UCSD-AML1 (cell line): ENCODE data around the gene RPS6KA3.
"Not testable (repeated sequence)": the region's sequence is repeated elsewhere in the genome, so short reads cannot be mapped to it uniquely, and the experiment has no call there.

Experiments used
- DNase-seq: peaks from one replicate; lab custom pipeline; 2025; ENCODE audit not compliant: unreplicated experiment; lab: John Stamatoyannopoulos, UW

RPS6KA3 gene

DNA sequence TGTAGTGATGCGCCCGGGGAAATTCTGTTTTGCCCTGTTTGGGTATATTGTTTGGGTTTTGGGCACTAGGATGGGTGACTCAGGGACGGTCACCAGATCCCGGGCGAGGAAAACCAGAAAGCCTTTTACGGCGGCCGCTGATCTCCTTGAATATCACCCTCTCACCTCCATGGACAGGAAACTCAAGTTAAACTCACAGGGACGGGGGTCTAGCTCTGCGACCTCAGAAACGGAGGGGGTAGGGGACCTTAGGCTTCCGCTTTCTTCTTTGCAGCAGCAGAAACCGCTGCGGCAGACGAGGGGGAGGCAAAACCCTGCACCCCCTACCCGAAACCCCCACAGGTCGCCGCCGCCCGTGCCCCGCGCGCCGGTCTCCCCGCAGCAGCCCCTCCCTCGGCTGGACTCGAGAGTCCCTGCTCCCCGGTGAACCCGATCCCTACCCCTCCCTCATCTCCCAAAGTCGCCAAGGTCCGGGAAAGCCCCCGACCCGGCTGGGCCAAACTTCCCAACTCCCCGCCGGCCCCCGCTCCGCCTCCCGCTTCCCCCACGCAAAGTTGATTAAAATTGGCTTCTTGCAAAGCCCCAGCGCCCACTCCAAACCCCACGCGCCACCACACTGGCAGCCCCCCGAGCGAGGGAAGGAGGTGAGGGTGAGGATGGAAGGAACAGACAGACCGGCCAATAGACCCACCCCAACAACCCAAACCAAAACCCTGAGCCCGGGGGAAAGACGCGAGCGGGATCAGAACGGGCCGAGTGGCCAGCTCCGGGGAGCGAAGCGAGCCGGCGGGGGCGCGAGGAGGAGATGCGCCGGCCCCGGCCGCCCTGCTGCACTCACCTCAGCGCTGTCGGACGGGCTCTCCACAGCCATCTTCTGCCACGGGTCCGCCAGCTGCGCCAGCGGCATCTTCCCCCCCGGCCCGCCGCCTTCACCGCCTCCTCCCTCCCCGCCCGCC is 705 bp downstream of the RPS6KA3 start:
- peak; percentile 24 for DNase-seq

DNA sequence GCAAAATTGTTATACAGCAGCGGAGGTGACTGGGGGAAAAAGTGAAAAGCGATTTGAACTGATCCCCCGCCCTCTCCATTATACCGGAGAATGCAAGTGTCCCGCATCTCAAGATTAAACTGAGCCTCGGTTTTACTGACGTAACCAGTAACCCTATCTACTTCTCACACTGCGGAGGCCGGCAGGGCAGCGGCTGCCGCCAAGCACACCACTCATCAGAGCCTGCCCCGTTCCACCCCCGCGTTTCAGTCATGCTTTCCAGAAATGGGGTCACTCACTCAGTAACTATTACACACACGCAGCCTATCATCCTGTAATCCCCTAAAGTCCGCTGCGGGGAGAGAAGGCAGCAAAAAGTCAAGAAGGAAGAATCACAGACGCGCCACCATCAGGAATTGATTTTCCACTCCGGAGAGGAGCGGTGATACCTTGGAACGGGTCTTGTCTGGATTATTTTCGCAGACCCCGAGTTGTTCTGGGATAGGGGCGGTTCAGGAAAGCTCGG is 1.4 kb downstream of the RPS6KA3 start:
- peak; percentile 37 for DNase-seq

DNA sequence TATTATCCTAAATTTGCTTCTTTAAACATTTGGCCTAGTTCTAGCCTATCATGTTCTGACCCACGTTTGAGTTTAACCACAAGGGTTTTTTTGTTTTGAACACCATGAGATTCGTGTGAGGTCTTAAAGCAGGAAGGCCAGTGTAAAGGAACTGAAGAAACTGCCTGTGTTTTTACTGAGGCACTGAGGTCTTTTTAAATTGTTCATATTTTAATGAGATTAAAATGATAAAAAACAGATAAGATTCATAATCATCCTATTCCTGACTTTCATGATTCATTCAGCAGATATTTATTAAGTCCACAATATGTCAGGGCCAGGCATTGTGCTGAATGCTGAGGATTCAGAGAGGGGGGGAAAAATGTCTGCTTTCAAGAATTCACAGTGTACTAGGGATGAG is 3.2 kb downstream of the RPS6KA3 start:
- no peak for DNase-seq

DNA sequence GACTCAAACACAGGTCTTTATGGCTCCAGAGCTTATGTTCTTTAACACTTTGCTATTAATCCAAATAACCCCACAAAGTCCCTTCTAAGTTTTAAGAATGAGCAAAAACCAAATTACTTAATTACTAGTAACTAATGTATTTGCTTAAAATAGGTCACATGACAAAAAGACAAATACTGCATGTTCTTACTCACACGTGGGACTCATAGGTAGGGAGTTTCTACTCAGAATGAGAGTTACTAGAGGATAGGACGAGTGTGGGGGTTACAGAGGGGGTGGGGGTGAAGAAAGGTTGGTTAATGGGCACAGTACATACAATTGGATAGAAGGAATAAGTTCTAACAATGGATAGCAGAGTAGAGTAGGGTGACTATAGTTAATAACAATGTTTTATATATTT is 5.8 kb downstream of the RPS6KA3 start:
- DNase-seq = no peak

DNA sequence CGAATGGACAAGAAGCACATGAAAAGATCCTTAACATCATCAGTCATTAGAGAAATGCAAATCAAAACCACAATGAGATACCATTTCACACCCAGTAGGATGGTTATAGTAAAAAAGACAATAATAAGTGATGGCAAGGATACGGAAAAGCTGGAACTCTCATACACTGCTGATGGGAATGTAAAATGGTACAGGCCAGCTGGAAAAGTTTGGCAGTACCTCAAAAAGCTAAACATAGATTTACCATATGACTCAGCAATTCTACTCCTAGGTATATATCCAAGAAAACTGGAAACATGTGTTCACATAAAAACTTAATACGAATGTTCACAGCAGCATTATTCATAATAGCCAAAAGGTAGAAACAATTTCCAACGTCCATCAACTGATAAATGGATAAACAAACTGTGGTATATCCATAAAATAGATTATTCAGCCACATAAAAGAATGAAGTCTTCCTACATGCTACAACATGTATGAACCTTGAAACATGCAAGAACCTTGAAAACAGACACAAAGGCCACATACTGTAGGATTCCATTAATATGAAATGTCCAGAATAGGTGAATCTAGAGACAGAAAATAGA is 11.9 kb downstream of the RPS6KA3 start:
- no peak for DNase-seq

DNA sequence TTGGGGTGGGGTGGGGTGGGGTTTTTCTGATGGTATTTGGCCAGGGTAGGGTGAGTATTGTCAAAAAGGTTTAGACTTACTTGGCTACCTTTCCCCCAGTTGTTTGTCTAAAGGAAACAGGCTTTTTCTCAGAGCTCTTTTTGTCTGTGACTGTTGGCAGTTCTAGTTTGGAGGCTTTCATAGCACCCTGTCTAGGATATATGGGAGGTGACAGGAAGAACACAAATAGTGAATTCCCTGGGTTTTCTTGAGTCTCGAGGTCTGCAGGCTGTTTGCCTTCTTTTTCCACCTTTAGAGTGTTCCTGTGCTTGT is 13.5 kb downstream of the RPS6KA3 start:
- no peak for DNase-seq

DNA sequence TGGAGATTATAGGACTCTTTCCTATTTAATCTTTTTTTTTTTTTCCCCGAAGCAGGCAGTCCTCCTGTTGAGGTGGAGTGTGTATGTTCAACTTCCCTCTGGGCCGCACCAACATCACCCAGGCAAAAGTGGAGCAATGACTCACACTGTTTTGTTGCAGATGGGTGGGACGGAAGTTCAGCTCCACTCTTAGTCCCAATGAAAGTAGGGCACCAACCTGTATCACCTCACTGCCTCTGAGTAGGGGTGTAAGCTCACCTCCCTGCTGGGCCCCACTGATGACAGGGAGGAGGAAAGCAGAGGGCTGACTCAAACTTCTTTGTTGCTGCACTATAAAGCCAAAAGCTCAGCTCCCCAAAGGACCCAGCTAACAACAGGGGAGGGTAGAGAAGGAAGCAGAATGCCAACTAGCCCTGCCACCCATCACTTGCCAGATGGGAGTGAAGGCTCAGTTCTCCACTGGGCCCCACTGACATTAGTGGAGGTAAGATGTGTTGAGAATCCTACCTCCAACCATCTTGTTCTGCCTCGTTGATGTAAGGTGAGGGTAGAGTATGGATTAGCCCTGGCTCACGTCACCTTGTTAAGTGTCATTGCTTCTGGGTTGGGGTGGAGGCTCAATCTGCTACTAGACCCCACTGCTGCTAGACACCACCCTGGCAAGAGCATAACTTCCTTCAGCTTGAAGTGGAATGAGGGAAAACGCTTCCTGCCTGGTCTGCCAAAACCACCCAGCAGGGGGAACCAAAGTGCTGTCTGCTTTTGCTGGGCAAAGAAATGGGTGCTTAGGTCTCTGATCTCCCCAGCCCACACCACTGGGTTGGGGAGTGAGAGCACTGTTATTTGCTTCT is 14.1 kb downstream of the RPS6KA3 start:
- DNase-seq = peak; percentile 77

DNA sequence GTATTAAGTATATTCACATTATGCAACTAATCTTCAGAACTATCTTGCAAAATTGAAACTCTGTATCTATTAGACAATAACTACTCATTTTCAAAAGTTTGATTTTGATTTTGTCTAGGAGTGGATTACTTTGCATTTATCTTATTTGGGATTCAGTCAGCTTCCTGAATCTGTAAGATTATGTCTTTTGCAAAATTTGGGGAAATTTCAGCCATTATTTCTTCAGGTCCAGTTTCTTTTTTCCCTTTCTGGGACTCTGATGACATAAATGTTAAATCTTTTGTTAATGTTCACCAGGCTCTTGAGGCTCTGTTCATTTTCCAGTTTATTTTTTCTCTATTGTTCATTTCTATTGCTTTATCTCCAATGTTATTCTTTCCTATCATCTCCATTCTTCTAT is 15.0 kb downstream of the RPS6KA3 start:
- no peak for DNase-seq

DNA sequence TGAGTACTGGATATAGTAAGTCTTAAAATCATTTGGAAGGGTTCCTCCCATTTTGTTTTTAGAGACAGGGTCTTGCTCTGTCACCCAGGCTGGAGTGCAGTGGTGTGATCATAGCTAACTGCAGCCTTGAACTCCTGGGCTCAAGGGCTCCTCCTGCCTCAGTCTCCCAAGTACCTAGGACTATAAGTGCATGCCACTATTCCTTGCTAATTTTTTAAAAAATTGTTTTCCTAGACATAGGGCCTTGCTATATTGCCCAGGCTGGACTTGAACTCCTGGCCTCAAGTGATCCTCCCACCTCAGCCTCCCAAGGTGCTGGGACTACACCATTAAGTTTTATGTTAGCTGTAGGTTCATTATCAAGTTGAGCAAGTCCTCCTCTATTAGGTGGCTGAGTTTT is 16.6 kb downstream of the RPS6KA3 start:
- DNase-seq = not testable (repeated sequence)

DNA sequence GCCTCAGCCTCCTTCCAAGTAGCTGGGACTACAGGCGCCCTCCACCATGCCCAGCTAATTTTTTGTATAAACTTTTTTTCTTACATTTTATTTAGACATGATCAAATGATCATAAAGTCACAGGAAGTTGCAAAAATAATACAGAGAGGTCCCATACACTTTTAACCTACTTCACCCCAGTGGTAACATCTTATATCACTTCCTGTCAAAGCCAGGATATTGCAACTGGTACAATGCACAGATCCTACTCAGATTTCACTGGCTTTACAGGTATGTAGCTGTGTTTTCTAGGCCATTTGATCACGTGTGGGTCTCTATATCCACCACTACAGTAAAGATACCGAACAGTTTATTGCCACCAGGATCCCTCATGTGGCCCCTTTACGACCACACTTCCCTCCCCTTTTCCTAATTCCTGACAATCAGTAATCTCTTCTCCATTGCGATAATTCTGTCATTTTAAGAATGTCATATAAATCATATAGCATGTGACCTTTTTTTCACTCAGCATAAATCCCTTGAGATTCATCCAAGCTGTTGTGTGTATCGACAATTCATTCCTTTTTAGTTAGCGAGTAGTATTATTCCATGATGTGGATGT is 18.0 kb downstream of the RPS6KA3 start:
- DNase-seq = no peak

DNA sequence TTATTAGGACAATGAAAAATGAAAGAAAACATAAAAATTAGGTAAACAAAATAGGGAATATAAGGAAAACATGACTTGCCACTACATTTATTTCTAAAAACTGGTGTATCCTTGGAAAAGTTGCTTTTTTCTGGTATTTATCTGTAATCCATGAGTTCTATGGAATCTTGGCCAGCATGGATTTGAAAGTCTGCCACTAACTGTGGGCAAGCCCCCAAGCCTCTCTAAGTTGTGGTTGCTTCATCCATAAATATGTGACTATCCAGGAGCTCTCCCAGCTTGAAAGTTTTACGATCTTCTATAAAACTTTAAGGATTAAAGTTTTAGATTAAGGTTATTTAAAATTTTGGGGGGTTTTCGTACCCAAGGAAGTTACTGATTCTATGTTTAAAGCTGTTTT is 21.8 kb downstream of the RPS6KA3 start:
- no peak for DNase-seq

DNA sequence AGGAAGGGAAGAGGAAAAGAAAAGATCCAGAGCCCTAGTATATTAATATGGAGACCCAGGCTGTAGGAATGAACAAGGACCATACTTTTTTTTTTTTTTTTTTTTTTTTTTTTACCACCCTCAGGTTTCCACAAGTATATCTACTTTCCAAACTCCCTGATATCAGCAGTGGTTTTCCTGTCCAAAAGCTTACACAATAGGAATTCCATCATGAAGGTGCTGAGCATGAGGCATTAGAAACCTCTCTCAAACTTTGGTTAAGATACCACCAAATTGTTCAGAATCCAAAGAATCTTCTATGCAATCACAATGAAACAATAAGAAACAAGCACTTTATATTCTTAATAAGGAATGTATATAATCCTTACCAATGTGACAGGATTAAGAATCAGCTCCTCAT is 26.5 kb downstream of the RPS6KA3 start:
- DNase-seq = no peak

DNA sequence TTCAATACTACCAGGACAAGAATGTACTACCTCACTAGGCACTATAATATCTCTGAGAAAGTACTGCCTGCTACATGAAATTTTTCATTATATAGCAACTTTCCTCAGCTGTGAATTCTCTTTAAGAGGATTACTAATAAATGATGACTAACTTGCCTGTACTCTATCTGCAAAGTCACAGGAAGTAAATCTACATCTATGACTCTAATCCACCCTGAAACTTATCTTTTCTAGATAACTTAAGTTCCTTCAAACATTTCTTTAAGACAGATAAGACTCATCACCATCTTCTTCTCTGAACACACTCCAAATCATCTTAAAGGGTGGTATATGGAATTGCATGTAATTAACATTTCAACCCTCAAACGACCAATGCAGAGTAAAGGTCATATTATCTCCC is 28.8 kb downstream of the RPS6KA3 start:
- DNase-seq = no peak

DNA sequence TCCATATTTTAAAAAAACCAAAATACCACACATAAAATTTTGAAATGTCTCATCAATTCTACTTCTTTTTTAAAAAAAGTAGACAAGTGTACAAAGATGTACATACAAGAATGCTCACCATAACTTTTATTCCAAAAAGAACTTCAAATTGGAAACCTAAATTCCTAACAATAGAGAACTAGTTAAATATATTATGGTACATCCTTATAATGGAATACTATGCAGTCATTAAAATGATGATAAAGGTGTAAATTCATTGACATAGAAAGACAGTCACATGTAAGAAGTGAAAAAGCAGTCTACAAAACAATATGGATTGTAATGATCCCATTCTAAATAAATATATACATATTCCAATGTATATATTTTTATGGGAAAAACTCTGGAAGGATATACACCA is 31.0 kb downstream of the RPS6KA3 start:
- no peak for DNase-seq

DNA sequence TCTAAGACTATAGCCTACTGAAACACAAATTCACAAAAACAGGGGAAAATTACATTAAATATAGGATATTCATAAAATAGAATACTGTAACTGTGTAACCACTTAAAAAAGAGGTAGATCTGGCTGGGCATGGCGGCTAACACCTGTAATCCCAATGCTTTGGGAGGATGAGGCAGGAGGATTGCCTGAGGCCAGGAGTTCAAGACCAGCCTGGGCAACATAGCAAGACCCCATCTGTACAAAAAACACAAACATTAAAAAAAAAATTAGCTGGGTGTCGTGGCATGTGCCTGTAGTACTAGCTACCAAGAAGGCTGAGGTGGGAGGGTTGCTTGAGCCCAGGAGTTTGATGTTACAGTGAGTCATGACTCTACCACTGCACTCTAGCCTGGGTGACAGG is 33.4 kb downstream of the RPS6KA3 start:
- no peak for DNase-seq

DNA sequence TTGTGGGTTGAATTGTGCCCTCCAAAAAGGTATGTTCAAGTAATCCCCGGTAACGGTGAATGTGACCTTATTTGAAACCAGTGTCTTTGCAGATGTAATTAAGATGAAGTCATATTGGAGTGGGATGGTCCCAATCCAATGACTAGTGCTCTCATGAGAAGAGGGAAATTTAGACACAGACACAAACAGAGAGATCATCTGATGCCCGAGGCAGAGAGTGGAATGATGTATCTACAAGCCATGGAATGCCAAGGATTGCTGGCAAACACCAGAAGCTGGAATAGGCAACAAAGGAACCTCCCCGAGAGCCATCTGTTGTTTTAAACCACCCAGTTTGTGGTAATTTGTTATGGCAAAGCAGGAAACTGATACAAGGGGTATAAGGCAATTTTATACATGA is 35.1 kb downstream of the RPS6KA3 start:
- no peak for DNase-seq

DNA sequence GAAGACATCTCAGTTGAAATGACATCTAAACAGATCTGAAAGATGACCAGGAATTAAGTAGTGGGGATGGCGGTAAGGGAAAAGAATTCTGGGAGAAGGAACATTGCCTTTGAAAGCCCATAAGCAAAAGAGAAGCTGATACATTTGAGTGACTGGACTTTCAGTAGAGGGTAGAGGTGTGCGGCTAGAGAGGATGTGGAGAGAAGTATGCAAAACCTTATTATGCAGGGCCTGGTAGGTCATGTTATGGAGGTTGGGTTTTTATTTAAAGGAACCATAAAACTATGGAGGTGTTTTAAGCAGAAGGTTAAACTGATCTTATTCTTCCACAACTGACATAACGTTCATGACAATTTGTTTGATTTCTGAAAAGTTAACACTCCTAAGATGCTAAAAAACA is 36.3 kb downstream of the RPS6KA3 start:
- no peak for DNase-seq

DNA sequence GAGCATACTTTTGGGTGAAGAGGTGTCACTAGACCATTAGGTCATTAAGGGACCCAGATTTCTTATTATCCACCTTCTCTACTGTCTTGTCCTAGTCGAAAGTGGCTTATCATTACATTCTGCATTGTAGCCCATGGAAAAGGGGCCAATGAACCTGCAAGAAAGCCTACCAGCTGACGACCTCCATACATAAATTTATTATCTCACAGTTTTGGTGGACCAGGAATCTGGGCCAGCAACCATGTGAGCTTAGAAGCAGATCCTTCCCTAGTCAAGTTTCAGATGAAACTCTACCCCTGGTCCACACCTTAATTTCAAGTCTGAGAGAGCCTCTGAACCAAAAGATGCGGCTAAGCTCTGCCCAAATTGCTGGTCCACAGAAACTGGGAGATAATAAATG is 37.6 kb downstream of the RPS6KA3 start:
- DNase-seq = no peak

DNA sequence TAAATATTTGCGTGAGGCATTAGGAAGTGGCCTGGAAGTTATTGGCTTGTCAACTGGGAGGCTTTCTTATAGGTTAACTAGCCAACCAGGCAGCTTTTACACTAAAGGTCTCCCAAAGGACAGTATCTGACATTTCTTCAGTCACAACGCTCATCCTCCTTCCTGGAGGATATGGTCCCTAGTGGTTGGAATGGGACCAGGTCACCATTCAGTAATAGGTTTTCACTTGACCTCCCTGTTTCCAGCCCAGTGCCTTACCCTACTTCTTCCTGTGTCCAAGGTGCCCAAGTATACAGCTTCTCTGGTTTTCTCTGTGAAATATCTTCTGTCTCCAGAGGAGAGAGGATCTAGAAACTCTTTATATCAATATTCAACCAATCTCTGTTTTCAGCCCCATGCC is 38.5 kb downstream of the RPS6KA3 start:
- DNase-seq = no peak

DNA sequence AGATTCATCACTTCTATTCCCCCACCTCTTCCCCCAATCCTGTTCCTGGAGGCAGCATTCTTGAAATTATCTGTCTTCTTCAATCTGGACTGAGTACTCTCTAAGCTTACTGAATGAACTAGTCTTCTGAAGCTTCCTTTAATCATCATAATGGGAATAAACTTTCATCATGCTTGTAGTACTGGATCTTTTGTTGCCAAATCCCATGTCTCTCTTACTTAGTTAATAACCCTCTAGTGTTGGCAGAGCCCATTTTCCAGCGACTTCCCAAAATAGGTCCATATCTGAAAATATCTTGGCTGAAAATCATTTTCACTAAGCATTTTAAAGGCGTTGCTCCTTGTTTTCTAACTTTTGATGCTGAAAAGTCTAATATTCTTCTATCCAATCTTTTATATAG is 39.6 kb downstream of the RPS6KA3 start:
- no peak for DNase-seq

DNA sequence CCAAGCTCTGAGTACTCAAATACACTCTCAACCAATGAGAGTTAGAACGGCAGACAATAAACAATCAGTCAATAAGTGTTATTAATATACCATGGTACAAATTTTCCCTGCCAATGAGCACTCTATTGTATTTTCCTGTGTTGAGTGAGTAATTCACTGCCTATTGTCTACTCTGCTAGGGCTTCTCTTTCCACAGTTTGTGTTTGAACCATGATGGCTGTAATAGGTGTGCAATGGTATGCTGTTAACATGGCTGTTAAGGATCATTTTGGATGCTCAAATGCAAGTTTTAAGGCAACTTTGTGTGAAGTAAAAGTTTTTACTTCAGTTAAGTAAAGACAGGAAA is 41.2 kb downstream of the RPS6KA3 start:
- no peak for DNase-seq
